GM12878 (cell line): ENCODE results near the gene BMP7. TPM values are rescaled to one million over a fixed set of nuclear protein-coding genes. Genes with fewer than 3 reads are reported as not detected.
A peak's percentile ranks its signal among the peaks of the same experiment; 100 is the strongest.

Source experiments
- ATAC-seq: fragments of 200-7000 bp; cut with Tn5 transposase; 3 replicates; pipeline ENCODE4 v1.9.1; 2020; ENCODE audit warnings: mild to moderate bottlenecking, moderate library complexity
- BruUV-seq: library from RNA; stranded (reverse); fragments of 400-500 nt; replicated peaks from 2 replicates; lab custom pipeline; 2021; lab: Mats Ljungman, UMichigan
- CTCF ChIA-PET: fragments of 300-600 bp; sonication (Branson Sonifier 250); formaldehyde crosslinking; extraction: SDS; loops from one replicate; lab custom pipeline; 2021; ENCODE audit warnings: inconsistent platforms; lab: Yijun Ruan, JAX
- POLR2A ChIA-PET: fragments of 350-600 bp; formaldehyde crosslinking; extraction: SDS; loops from one replicate; lab custom pipeline; 2021; ENCODE audit warnings: inconsistent platforms; lab: Charles Lee
- RAD21 ChIA-PET: fragments of 300-600 bp; sonication (Branson Sonifier 250); formaldehyde crosslinking; loops from one replicate; lab custom pipeline; 2023; ENCODE audit warnings: antibody characterized with exemption; ENCODE audit not compliant: unreplicated experiment; lab: Charles Lee
- SMC1A ChIA-PET: fragments of 300-600 bp; sonication (Branson Sonifier 250); formaldehyde crosslinking; loops from one replicate; lab custom pipeline; 2023; ENCODE audit not compliant: unreplicated experiment, uncharacterized antibody; lab: Charles Lee
- DNase-seq: peaks from one replicate; pipeline ENCODE4 v3.0.0-alpha.2; 2011; ENCODE audit warnings: low read depth, low spot score
- FAIRE-seq: peaks from 3 replicates; lab custom pipeline; 2011; peaks lifted over from hg19 to GRCh38; lab: Jason Lieb, UNC
- H2AFZ ChIP-seq: 2 replicates; pipeline ENCODE4 v1.6.0; 2011; ENCODE audit warnings: low read depth, low read length, control low read depth; ENCODE audit not compliant: control insufficient read depth
- H3K27ac ChIP-seq: 2 replicates; pipeline ENCODE4 v1.5.1; 2011; ENCODE audit warnings: control low read depth; ENCODE audit not compliant: control insufficient read depth, insufficient read depth
- H3K27me3 ChIP-seq, 2 experiments: replicated peaks in 1 of 2; 2 replicates each; pipeline versions ENCODE4 v1.6.0 to v1.6.1; 2011; ENCODE audit warnings: low read length in 1 of 2; ENCODE audit not compliant: control insufficient read depth in 2 of 2, insufficient read depth in 2 of 2
- H3K36me3 ChIP-seq, 2 experiments: 2 replicates each; pipeline ENCODE4 v1.5.1; 2011; ENCODE audit warnings: low read length in 1 of 2; ENCODE audit not compliant: control insufficient read depth in 2 of 2, insufficient read depth in 2 of 2
- H3K4me1 ChIP-seq: 2 replicates; pipeline ENCODE4 v1.6.1; 2011; ENCODE audit warnings: mild to moderate bottlenecking, low read length, moderate library complexity, mixed read lengths; ENCODE audit not compliant: control insufficient read depth, insufficient read depth
- H3K4me2 ChIP-seq: 2 replicates; pipeline ENCODE4 v1.6.0; 2011; ENCODE audit warnings: control low read depth; ENCODE audit not compliant: control insufficient read depth, insufficient read depth
- H3K4me3 ChIP-seq: fragments of 200-600 bp; sonication (generic); 2 replicates; pipeline ENCODE4 v1.5.1; 2016
- H3K79me2 ChIP-seq: 2 replicates; pipeline ENCODE4 v1.6.0; 2011; ENCODE audit warnings: low read length; ENCODE audit not compliant: control insufficient read depth, insufficient read depth
- H3K9ac ChIP-seq: 2 replicates; pipeline ENCODE4 v1.8.0; 2011; ENCODE audit warnings: low read length, control low read depth, mixed read lengths; ENCODE audit not compliant: control insufficient read depth, insufficient read depth
- H3K9me3 ChIP-seq: replicated peaks from 3 replicates; pipeline ENCODE4 v1.5.1; 2011; ENCODE audit warnings: mild to moderate bottlenecking, low read length; ENCODE audit not compliant: control insufficient read depth, insufficient read depth
- H4K20me1 ChIP-seq: 2 replicates; pipeline ENCODE4 v1.6.0; 2011; ENCODE audit not compliant: control insufficient read depth, insufficient read depth
- ETV6 ChIP-seq, 2 experiments: fragments of 450-650 bp in 1 of 2; IDR thresholded peaks in 1 of 2; conservative IDR thresholded peaks in 1 of 2; 2 replicates each; pipeline ENCODE4 v1.6.1; 2014; ENCODE audit warnings: antibody characterized with exemption in 1 of 2, borderline replicate concordance in 1 of 2, low read depth in 1 of 2, mild to moderate bottlenecking in 1 of 2, moderate library complexity in 1 of 2
- ZBTB40 ChIP-seq: fragments of 450-650 bp; IDR thresholded peaks from 2 replicates; pipeline ENCODE4 v1.6.1; 2016; ENCODE audit warnings: mild to moderate bottlenecking, moderate library complexity, borderline replicate concordance
- WGBS: methylation state at CpG from one replicate; pipeline ENCODE4 v1.1.6; 2016; ENCODE audit warnings: low lambda C conversion rate; ENCODE audit not compliant: insufficient replicate concordance, insufficient coverage; ENCODE audit errors: missing lambda C conversion rate; 5-methylcytosine and 5-hydroxymethylcytosine counted together
- in situ Hi-C: fragments of 300-500 bp; cut with MboI; formaldehyde crosslinking; loops from 9 replicates; pipeline ENCODE4 v1.14.3; 2018; ENCODE audit warnings: mixed read lengths
- intact Hi-C: fragments of 100-400 bp; cut with micrococcal nuclease; formaldehyde crosslinking; loops from one replicate; pipeline ENCODE4 v1.14.2; 2022; ENCODE audit not compliant: unreplicated experiment
- polyA plus RNA-seq, 11 experiments: library from polyadenylated mRNA; depleted of rRNA in 4 of 11; unstranded in 6 of 11; stranded (reverse) in 5 of 11; fragments of >200 nt; fragmentation: Nextera tagmentation in 4 of 11; fragmentation: Illumina TruSeq in 1 of 11; extraction: Ambion mirVana in 4 of 11; extraction: Trizol in 1 of 11; gene quantifications; 1 replicate in 1 of 11; 2 replicates in 10 of 11; pipeline versions ENCODE4 v1.2.1 to v1.2.3, GENCODE V29; 2011 to 2016; ENCODE audit warnings: inconsistent platforms in 2 of 11, missing spikeins in 2 of 11, low read depth in 1 of 11
- total RNA-seq, 4 experiments: library from RNA; depleted of rRNA in 3 of 4; stranded (reverse); fragments of >200 nt in 3 of 4; fragmentation: Illumina TruSeq in 1 of 4; extraction: Trizol in 1 of 4; gene quantifications; 2 replicates each; pipeline versions ENCODE4 v1.2.1 to v1.2.3, GENCODE V29; 2013 to 2021

The BMP7 gene
- total and polyA plus RNA-seq, 10 of the 15 experiments (the other 5 are each of a cell fraction or from before 2014, with no cell fraction given) = 0.18 to 0.51 (median 0.28) TPM; not detected in 7

GRCh38 chr20:57306747-57307146 is 40.3 kb upstream of the BMP7 start:
- Histone ChIP-seq H2AFZ (no peak overlapping the region), H3K79me2 (no peaks in the 10 kb centered on the region), H3K27ac (no peak overlapping the region), H3K4me2 (no peak overlapping the region), H3K4me1 (no peaks in the 10 kb centered on the region), H4K20me1 (no peaks in the 10 kb centered on the region), H3K36me3 (no peaks in the 10 kb centered on the region), H3K27me3 (peaks cover 2% of the 10 kb centered on the region in 2 experiments; a peak in 3 of 4 replicates), H3K9me3 (no peaks in the 10 kb centered on the region; the same call in 2 of the 3 replicates), H3K4me3 (no peak overlapping the region), H3K9ac (no peak overlapping the region)
- CTCF ChIA-PET = no interaction called here
- TF ChIP-seq ETV6 (conservative IDR thresholded peaks at IDR 0.05 in 1 of 2, IDR thresholded peaks at IDR 0.05 in 1 of 2; ENCODE audit: borderline replicate concordance in 1 of 2, low read depth in 1 of 2) = 0 out of 4 replicates have a peak, but pooled peaks of 1 of the 2 experiments have one; percentile 58
- no peak for TF ChIP-seq ZBTB40
- SMC1A ChIA-PET = no interaction called here
- RAD21 ChIA-PET = no interaction called here
- intact Hi-C loops = no loop called here
- DNase-seq = no peak
- BruUV-seq = no TSS peak
- WGBS = 28% methylated on average over 5 of the region's 5 CpGs
- no peak for ATAC-seq
- POLR2A ChIA-PET = no interaction called here
- in situ Hi-C loops = no loop called here
- FAIRE-seq = no peak
